ENCODE results near the gene IGF1R.
"Not testable (repeated sequence)": the region's sequence is repeated elsewhere in the genome, so short reads cannot be mapped to it uniquely, and the experiment has no call there.

Gene IGF1R

DNA sequence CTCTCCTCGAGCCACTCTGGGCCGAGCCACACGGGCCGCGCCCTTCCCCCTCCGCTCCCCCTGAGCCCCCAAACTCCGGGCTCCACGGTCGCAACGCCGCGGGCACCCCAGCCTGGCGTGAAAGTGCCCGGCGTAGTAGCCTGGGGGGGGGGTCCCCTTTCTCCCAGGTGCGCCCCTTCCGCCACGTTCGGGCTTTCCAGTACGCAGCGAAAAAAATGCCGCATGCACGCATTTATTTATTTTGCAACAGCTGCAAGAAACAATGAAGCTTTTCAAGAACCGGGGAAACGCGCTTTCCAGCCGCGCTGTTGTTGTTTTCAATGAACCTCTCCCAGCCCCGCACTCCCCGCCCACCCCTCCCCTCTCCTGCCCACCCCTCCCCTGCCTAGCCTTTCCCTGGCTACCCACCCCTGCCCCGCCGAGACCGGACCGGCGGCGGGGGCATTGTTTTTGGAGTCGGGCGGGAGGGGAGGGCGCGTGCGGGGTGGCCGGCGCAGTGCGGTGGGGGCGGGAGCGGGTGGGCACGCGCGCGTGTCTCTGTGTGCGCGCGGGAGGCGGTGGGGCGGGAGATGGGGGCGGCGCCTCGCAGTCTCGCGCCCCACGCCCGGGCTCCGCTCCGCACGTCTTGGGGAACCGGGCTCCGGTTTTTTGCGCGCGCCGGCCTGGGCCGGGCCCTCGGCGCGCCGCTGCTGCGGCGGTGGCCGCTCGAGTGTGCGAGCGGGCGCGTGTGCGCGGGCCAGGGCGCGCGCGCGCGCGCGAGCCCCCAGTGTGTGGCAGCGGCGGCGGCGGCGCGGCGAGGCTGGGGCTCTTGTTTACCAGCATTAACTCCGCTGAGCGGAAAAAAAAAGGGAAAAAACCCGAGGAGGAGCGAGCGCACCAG, at the start of gene IGF1R:
Gene IGF1R, plus strand, starts transcription at position 766 of the 880 bp plus-strand sequence. CDS start 1,043 bp downstream, outside the sequence.
- peak; percentile 36 for DNase-seq

DNA sequence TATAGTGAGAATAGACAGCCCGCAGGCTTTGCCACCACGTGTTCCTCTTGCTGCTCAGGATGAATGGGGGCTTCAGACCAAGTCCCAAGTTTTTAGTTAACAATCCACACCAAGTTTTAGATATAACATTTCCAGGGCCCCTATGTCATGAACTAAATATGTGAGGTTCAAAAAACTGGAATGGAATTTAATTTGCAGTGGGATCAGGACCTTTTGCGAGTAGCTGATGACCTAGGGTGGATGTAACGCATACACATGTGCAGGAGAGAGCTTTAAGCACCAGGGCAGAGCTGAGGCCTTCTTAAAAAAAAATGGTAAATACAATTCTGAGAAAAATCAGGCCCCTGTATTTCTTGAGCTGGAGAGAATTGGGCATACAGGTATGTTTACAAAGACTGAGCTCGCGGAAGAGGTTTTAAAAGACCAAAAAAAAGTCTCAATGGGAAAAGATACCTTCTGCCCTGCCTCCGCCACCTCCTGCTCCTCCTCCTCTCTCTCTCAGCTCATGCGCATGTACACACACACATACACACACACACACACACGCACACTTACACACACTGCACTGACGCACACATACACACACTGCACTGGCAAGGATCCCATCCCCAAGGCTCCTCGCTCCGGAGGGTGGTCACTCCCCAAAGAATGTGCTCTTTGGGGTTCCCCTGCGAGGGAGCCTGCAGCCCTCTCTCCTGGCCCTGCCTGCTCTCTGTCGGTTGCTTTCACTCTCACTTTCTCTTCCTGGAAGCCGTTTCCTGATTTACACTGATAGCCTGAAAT, 48.2 kb upstream of the IGF1R start:
- DNase-seq: no peak

- no peak for DNase-seq
Measured at GRCh38 chr15:98604983-98605382, 43.4 kb upstream of the IGF1R start.

GRCh38 chr15:98609144-98609852, 39.0 kb upstream of the IGF1R start:
- no peak for DNase-seq

GRCh38 chr15:98610991-98611390, 37.3 kb upstream of the IGF1R start:
- no peak for DNase-seq

DNA sequence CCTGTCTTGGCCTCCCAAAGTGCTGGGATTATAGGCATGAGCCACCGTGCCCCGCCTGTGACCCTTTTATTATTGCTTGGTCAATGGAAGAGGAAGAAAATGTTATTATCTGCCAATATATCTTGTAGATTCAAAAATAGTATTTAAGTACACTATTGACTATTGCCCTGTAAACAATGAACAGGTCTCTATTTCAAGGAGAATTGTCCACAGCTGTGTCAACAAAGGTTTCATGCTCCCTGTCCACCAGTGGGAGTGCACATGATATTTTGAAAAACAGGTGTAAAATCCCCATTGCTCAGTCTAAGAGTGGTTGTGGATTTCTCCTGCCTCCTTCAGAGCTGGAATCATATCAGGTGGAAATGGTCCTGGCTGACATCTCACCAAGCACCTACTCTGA, 36.5 kb upstream of the IGF1R start:
- no peak for DNase-seq

- no peak for DNase-seq
Measured at GRCh38 chr15:98612490-98613110, 35.7 kb upstream of the IGF1R start.

GRCh38 chr15:98614681-98615080, 33.7 kb upstream of the IGF1R start:
- DNase-seq: no peak

GRCh38 chr15:98616397-98616796, 31.9 kb upstream of the IGF1R start:
- DNase-seq: no peak

- no peak for DNase-seq
Measured at GRCh38 chr15:98617328-98617980, 30.9 kb upstream of the IGF1R start.

GRCh38 chr15:98618576-98618975, 29.8 kb upstream of the IGF1R start:
- DNase-seq: not testable (repeated sequence)

- no peak for DNase-seq
Measured at GRCh38 chr15:98620020-98620419, 28.3 kb upstream of the IGF1R start.

GRCh38 chr15:98621021-98621420, 27.3 kb upstream of the IGF1R start:
- DNase-seq: no peak

DNA sequence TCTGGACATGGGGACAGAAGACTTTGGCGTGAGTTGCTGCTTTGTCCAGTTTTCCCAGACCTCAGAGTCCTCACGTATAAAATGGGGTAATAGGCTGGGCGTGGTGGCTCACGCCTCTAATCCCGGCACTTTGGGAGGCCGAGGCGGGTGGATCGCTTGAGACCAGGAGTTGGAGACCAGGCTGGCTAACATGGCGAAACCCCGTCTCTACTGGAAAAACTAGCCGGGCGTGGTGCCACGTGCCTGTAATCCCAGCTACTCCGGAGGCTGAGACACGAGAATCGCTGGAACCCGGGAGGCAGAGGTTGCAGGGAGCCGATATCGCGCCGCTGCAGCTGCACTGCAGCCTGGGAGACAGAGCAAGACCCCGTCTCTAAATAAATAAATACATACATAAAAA, 22.7 kb upstream of the IGF1R start:
- no peak for DNase-seq

DNA sequence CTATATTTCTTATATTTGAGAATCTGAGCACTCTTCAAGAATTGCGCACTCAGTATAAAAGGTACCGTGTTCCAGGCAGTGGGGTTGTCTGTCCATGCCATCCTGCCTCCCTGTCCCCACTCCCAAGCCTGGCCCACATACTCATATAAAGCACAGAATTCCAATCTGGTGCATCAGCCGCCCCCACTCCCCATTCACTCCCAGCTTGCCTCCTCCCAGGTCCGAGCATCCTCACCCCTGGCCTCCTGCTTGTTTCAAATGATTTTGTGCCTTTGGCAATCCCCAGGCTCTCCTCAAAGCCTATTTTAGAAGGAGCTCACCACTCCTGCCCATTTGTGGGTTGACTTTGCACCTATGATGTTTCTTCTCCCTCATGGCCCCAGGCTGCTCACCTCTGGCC, 22.2 kb upstream of the IGF1R start:
- DNase-seq: no peak

GRCh38 chr15:98628216-98628615, 20.1 kb upstream of the IGF1R start:
- DNase-seq: no peak

- no peak for DNase-seq
Measured at GRCh38 chr15:98635848-98636247, 12.5 kb upstream of the IGF1R start.

DNA sequence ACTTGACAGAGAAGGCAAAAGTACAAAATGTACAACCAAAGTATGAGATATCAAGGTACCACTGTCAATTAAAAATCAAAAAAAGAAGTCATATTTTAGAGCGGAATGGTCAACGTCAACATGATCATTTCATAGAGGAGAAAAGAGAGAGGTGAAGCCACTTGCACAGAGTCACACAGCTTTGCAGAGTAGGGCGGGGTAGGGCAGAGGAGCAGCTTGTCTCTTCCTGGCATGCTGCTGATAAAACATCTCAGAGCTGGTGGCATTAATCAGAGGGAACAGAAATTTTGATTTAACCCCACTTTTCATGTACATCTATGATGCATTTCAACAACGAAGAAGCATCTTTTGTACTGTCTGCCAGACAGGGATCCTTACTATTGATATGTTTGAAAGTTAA, 5.2 kb upstream of the IGF1R start:
- no peak for DNase-seq

- DNase-seq: no peak
Measured at GRCh38 chr15:98646546-98647025, 1.8 kb upstream of the IGF1R start.

GRCh38 chr15:98647026-98647773, 1.1 kb upstream of the IGF1R start:
- DNase-seq: no peak
